NCI-H345 treated with DMSO at 0.1 percent for 48 hours (cell line): Measurements from ENCODE around the gene ACIN1.

ENCODE experiments used
- DNase-seq: peaks from one replicate; lab custom pipeline; 2025; ENCODE audit not compliant: unreplicated experiment; lab: John Stamatoyannopoulos, UW

ACIN1 gene

GRCh38 chr14:23105348-23105824, 10.4 kb upstream of the ACIN1 start:
- no peak for DNase-seq

DNA sequence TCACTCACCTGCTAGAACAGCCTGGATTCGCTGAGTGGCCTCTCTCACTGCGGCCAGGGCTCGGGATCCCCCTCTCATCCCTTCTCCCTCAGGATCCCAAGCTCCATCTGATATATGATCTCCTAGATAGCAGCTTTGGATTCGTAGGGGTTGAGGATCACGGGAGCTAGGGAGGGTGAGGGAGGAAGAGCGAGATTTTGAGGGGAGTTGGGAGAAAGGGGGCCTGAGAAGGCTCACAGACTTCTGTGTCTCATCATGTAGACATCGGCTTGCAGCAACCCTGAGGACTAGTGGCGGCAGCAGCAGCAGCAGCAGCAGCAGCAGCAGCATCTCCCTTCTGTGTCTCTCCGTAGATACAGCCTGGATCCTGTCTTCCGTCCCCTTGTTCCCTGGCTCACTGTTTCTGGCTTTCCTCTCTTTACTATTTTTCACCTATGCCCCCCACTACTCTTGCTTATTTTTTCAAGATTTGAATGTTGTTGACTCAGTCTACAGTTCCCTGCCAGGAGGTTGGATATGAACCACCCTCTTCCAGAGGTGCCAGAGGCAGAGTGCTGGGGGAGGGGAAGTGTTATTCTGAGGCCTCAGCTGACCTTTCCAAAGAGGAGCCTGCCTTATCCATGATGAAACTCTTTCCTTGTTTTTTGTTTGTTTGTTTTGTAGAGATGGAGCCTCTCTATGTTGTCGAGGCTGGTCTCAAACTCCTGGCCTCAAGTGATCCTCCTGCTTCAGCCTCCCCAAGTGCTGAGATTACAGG, 9.8 kb upstream of the ACIN1 start, which contains the start of gene CIROP:
CIROP (minus strand) TSS at position 399 of the 757 bp plus-strand sequence; CDS start at position 330, 69 bp downstream.
- DNase-seq = no peak

DNA sequence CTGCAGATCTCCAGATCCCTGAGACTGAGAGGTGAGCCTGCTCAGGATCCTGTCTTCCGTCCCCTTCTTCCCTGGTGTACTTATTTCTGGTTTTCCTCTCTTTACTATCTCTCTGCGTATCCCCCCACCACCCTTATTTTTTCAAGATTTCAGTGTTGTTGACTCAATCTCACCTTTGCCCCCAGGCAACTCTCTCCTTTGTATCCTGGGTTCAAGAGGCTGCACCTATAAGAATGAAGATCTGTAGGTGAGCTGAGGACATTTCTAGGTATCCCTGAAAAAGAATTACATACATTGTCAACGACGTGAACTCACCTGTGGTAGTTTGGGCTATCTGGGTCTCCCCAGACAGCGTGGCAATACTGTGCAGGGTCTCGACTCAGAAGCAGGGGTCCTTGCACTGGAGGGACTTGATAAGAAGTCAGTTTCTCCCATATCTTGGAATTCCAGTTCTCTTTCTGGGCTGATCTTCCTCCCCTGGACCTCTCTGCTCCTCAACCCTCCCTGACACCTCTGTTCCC, 9.2 kb upstream of the ACIN1 start:
- DNase-seq = no peak

DNA sequence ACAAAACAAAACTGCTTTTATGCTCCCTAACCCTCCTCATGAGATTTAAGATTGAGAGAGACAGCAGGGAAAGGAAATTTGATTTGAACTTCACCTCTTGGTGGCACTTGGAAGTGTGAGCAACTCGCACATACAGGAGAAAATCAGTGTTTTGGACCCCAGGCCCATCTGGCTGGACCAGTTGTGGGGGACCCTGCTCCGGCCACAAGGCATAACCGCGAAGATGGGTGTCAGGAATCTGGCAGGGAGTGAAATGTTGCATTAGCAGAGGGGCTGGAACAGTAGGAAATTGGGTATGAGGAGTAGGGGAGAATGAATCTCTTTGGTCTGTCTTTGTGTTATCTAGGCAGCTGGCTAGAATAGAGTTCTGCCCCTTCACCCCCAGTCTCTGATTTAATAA, 8.6 kb upstream of the ACIN1 start:
- DNase-seq = no peak

- no peak for DNase-seq
Measured at GRCh38 chr14:23102801-23103200, 7.9 kb upstream of the ACIN1 start.

DNA sequence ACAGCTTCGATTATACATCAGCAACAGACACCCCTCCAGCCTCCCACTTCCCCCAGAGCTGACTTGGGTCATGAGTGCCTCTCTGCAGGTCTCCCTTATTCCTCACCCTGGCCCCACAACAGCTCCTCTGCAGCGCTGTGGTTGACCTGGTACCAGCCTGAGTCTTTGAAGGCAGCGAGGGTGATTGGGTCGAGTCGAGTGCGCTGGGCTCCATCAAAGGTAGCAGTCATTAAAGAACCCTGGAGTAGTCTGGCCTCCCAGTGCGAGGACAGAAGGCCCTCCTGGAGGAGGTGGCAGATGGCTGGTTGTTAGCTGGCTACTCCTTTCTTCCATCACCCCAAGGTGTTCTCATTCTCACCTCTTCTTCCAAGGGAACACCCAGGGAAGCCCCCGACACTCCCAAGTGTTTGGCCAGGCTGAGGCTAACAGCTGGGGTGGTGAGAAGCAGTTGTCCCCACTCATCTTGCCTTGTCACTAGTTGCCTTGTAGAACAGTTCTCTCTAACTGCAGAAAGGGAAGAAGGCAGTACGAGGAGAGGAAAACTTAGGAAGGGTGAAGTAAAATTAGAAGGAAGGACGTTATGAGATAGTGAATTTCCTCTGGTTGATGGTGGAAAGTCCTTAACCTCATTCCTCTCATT, 7.2 kb upstream of the ACIN1 start:
- DNase-seq = no peak

- DNase-seq = peak; percentile 54
Measured at GRCh38 chr14:23101213-23101970, 6.5 kb upstream of the ACIN1 start.

GRCh38 chr14:23099212-23099861, 4.4 kb upstream of the ACIN1 start:
- no peak for DNase-seq

DNA sequence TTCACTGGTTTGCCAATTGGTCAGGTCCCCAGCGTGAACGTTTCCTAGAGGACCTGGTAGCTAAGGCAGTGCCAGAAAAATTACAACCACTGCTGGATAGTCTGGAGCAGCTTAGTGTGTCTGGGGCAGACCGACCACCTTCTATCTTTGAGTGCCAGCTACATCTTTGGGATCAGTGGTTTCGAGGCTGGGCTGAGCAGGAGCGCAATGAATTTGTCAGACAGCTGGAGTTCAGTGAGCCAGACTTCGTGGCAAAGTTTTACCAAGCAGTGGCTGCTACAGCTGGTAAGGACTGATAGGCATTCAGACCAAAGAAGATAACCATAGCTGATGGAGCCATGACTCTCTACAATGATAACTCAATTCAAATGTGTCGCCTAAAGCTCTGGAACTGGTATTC, 2.9 kb upstream of the ACIN1 start:
- DNase-seq = no peak

- no peak for DNase-seq
Measured at GRCh38 chr14:23095196-23096108, 516 bp upstream of the ACIN1 start, which contains the start of gene C14orf119. TSS of gene C14orf119 (plus strand) at chr14:23095505. CDS start at chr14:23097659, 2,154 bp downstream.

DNA sequence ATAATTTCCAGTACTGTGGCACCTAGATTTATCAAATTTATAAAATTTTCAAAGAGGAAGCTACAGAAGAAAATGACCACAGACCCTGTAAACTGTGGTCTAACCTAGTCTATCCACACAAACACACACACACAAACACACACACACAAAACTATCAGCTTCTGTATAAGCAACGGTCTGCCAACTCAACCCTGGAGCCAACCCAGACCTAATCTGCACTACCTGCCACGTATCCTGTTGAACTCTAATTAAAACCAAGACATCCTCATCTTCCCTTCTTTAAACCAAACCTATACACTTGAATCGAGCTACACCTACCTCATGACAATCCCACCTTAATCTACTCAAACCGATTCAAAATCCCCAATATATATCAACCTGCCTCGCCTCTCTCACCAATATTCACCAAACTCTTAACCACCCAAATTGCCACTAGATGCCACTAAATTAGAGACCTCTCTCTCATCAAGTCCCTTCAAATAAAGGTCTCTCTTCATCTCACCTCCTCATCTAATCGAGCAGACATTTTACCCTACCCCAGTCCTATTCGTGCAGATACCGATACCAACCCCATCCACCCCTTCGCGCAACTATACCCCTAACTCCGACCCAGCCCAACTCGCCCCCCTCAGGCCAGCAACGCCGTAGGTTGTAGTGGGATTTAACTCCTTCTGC, 808 bp downstream of the ACIN1 start:
- no peak for DNase-seq

DNA sequence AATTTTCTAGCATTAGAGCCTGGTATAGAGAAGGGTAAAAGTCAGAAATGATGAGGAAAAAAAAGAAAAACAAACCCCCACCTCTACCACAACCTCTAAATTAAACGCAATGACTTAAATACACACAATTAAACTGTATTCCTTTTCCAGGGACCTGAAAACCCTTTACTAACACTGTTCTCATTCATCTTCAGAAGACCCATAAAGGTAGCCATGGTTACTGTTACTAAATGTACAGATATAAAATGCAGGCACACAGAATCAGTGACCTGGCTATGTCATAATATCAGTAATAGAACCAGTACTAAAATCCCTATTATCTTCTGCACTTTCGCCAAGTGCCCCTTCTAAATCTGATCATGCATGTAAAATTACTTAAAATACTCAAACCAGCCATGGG, 1.4 kb downstream of the ACIN1 start:
- DNase-seq = no peak

- no peak for DNase-seq
Measured at GRCh38 chr14:23093104-23093503, 1.8 kb downstream of the ACIN1 start.

DNA sequence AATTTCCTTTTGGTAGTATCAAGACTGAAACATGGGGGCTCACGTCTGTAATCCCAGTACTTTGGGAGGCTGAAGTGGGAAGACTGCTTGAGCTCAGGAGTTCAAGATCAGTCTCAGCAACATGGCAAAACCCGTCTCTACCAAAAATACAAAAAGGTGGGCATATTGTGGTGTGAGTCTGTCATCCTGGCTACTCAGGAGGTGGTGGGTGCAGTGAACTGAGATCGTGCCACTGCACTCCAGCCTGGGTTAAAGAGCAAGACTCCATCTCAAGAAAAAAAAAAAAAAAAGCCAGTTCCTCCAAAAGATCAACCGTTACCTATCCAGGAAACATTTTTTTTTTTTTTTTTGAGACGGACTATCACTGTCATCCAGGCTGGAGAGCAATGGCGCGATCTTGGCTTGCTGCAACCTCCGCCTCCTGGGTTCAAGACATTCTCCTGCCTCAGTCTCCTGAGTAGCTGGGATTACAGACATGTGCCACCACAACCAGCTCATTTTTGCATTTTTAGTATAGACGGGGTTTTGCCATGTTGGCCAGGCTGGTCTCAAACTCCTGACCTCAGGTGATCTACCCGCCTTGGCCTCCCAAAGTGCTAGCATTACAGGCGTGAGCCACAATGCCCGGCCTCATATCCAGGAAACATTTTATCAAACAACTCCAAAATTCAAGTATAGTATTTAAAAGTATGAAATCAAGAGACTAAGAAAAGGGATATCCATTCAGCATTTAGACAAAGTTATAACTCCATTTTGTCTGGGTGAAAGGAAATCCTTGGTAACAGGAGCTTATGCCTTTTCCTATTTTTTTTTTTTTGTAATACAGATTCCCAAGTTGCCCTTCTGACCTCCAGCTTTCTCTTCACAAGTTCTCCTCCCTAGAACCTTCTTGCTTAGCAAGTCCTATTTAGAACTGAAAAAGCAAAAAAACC, 3.4 kb downstream of the ACIN1 start:
- DNase-seq = no peak

DNA sequence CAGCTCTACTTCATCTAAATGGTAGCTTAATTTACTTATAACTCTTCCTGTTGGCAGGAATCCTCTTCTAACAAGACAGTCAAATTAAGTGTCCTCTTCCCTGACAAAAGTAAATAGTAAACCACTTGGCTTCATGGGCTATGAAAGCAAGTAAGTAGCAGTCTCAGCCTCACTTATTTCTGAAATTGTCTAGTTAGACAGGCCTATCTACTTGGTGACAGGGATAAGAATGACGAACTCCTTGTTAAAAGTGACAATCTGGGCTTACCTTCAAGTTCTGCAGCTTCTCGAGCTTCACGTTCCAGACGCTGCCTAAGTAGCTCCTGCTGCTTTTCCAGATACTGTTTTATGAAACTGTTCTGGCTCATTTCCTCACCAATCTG, 4.7 kb downstream of the ACIN1 start:
- no peak for DNase-seq

- no peak for DNase-seq
Measured at GRCh38 chr14:23089498-23090253, 5.3 kb downstream of the ACIN1 start.

- DNase-seq = no peak
Measured at GRCh38 chr14:23086565-23086964, 8.4 kb downstream of the ACIN1 start.

GRCh38 chr14:23085458-23085857, 9.5 kb downstream of the ACIN1 start:
- DNase-seq = no peak
